AG08396 (cell line): ENCODE data around the gene CLNK.
"Not testable (repeated sequence)": the region's sequence is repeated elsewhere in the genome, so short reads cannot be mapped to it uniquely, and the experiment has no call there.

Experiments
- DNase-seq: peaks from one replicate; pipeline ENCODE4 v3.0.0; 2012; ENCODE audit warnings: low spot score, mixed read lengths

CLNK gene

DNA sequence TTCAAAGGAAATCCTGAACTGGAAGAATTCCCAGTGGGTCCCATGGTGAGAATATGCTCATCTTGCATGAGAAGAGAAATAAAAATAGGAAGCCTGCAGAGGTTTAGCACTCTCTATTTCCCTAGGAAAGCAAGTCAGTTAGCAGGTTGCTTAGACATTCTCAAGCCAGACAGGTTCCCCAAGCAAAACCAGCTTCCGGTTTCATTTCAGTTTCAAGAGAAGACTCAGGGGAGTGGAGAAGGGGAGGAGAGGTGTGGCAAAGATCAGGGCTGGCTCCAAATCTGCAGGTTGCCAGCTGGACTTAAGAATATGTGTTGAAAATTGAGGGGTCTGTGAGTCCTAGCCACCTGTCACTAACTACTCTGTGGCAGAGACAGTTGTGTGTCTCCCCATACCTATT is 107.5 kb downstream of the CLNK start:
- DNase-seq = no peak

DNA sequence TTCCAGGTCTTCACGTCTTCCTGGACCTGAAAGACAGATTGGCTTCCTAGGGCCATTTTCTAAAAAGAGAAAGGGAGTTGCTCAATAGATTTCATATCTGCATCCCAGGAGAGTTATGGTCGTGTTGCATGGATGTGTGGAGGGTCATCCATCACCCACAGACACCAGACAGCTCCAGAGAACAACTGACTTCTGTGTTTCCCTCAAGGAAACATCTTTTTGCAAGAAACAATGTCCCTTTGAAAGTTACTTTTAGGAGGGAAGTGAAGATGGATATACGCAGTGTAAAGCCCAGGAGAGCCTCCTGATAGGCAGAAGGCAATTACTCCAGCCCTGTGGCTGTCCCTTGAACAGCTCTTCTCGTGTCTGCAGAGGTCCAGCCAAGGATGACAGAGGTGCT is 108.3 kb downstream of the CLNK start:
- no peak for DNase-seq

DNA sequence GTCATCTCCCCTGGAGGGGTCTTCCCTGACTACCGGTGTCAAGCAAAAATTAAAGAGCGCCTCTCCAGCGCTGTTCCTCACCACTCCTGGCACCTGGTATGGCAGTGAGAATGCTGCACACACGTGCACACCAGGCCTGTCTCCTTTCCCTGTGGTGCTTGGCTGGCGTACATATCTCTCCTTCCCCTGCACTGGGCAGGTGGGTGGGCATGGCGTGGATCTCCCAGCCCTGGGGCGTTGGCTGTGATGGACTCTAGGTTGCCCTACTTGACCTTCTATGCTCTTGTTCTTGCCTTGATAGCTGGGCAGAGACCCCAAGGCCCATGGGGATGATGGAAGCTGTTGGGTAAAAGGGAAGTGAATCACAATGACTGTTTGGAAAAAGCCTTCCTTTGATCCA is 109.2 kb downstream of the CLNK start:
- DNase-seq = no peak

DNA sequence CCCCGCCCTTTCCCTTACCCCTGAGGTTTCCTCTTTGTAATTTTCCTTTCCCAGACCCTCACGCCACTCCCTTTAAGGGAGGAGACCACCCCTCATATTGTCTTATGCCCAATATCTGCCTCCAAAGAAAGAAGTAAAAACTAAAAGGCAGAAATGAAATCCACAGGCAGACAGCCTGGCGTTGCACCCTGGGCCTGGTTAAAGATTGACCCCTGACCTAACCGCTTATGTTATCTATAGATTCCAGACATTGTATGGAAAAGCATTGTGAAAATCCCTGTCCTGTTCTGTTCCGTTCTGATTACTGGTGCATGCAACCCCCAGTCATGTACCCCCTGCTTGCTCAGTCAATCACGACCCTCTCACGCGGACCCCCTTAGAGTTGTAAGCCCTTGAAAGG is 110.0 kb downstream of the CLNK start:
- not testable (repeated sequence) for DNase-seq

DNA sequence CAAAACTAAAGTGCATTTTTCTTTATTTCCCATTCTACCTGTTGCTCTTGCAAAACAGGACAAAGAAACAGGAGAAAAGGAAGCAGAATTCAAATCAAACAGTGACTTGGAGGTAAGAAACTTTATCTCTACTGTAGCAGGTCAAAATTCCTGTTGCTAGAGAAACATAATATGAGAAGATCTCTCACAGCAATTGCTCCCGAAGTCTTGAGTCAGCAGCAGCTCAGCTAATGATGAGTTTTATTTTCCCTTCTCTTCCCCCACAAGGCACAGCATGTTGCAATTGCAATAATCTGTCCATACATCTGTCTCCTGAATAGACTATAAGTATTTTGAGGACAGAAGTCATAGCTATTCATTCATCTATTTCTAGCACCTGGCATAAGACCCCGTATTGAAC is 112.7 kb downstream of the CLNK start:
- no peak for DNase-seq

DNA sequence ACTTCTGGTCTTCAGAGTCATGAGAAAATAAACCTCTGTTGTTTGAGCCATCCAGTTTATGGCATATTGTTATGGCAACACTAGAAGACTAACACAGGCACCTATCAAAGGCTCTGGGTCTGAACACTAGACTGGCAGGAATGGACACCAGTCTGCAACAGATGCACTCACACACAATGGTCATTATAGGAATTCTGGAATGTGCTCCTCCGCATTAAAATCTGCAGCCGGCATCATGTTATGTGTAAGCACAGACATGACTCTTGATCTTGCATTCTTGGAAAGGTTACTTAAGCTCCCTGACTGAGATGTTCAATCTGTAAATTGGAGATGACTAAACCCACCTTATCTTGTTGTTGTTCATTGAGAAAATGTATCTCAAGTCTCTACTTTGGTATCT is 115.1 kb downstream of the CLNK start:
- no peak for DNase-seq

DNA sequence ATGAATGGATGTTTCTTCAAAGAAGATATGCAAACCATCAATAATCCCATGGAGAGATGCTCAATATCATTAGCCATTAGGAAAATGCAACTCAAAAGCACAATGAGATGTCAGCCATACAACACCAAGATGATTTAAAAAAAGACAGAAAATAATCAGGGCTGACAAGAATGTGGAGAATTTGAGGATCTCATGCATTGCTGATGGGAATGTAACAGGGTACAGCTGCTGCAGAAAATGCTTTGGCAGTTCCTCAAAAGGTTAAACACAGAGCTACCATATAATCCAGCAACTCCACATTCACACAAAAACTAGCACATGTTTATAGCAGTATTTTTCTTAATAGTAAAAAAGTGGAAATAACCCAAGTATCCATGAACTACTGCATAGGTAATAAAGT is 116.8 kb downstream of the CLNK start:
- no peak for DNase-seq

DNA sequence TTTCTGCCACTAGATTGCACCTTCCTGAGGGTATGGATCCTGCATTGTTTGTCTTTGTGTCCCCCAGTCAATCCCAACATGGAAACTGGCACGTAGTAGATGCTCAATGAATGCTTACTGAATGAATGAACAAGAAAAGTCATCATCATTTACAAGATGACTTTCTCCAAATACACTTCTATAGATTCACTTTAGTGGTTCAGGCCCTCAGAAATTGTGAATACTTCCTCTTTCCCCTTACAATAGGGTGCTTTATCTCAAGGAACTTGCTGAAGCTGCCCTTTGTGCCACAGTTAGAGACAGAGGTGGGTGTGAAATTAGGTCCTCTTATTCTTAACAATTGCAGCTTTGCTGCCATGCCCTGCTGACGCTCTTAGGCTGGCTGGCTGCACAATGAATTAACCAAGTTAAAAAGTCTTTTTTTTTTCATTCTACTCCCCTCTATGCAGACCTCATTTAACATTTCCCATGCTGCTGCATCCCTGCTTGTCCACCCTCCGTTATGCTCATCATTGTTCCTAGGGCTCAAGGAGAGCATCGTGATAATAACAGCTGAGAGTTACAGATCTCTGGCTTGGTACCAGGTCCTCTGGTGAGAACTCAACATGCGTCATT is 119.3 kb downstream of the CLNK start:
- no peak for DNase-seq

DNA sequence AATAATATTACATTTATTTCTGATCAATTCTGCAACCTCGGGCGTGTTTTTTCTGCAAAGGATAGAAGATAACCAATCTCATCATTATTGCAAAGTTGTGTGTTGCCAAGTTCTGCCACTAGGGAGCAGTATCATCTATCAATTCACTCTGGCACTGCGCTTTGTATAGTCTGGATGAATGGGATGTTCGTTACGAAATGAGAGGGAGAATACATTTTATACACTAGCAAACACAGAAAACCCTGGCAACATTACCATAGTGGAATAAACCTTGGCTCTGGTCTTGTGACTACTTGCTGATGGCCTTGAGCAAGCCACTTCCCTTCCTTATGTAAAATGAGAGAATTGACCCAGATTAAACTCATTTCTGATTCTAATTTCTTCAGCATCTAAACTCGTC is 129.9 kb downstream of the CLNK start:
- DNase-seq = peak; percentile 45

DNA sequence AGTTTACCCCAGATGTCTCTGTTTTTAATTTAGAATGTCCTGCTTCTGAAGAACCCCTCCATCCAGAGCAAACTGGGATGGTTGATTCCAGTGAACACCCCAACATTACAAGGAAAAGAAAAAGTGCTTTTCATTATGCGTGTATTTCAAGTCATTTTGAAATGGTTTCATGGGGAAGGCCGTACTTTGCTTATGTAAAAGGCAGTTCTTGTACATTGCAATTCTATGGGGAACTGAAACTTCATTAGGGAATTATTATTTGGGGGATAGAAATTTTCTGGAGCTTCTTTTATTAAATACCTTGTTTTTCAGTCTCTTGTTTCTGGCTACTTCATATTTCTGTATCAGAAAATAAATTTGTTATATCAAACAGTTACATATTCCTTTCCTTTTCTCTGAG is 130.4 kb downstream of the CLNK start:
- DNase-seq = no peak

DNA sequence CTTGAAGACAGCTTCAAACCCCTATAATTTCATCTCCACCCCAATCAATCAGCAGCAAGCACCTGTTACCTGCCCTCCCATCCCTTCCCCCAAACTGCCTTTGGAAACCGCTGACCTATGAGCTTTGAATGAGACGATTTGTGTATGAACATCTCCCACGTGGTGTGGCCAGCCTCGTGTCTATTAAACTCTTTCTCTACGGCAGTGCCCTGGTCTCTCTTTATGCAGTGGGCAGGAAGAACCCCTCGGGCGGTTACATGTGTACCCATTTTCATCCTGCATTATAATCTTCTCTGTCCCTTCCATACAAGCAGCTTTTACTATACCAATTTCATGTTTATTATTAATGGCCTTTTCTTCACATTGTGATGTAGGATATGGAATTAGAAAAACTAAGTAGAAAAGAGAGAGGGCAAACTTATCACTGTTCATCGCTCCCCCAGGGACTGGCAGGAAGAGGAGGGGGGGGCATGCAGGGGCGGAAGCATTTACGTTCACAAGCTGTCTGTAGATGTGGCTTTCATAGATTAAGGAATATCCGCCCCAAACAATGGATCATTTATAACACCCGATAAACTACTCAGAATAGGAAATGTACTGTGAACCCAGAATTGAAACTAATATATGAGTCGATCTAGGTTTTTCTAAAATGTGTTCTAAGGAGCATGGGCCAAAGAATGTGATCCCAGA is 131.8 kb downstream of the CLNK start:
- no peak for DNase-seq

DNA sequence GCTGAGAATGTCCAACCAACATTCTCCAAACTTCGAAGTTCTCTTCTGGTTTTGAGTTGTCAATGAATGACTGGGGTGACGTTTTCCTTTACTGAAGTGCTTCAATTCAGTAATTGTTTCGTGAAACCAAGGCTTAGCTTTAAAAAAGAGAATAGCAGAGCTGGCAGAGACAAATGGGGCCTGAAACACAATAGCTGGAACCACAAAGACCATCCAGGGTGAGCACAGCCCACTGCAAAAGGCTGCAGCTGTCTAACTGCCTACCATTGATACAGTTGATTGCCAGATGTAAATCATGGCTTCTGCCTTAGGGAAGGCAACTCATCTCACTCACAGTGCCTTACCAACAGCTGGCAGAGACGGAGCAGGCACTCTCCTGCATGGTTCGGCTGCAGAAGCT is 148.7 kb downstream of the CLNK start:
- DNase-seq = no peak

DNA sequence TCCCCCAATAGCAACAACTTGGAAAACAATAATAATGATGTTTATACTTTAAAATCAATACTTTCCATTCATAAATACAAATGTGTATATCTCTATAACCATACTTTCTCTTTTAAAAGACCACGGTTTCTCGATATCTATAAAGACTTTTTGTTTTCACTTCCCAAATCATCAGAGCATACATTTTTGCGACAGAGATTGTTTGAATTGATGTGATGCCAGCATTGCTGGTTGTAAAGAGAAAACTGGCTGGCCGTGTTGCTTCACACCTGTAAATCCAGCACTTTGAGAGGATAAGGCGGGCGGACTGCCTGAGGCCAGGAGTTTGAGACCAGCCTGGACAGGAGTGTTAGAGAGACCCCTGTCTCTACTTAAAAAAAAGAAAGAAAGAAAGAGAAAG is 149.7 kb downstream of the CLNK start:
- no peak for DNase-seq

DNA sequence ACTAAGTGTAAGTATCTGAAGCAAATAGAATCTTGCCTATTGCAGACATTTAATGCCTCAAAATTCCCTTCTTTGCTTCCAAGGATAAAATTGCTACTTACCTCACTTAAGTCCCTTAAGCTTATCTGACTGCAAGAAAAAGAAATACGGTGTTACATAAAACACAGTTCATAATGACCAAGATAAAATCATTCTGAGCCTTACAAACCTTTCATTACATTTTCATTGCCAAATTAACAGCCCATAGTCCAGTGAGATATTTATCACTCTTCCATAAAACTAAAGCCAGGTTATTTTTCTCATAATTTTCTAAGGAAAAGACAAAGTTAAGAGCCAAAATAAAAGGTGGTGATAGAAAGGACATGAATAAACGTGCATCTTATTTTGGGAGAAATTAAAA is 152.4 kb downstream of the CLNK start:
- no peak for DNase-seq

DNA sequence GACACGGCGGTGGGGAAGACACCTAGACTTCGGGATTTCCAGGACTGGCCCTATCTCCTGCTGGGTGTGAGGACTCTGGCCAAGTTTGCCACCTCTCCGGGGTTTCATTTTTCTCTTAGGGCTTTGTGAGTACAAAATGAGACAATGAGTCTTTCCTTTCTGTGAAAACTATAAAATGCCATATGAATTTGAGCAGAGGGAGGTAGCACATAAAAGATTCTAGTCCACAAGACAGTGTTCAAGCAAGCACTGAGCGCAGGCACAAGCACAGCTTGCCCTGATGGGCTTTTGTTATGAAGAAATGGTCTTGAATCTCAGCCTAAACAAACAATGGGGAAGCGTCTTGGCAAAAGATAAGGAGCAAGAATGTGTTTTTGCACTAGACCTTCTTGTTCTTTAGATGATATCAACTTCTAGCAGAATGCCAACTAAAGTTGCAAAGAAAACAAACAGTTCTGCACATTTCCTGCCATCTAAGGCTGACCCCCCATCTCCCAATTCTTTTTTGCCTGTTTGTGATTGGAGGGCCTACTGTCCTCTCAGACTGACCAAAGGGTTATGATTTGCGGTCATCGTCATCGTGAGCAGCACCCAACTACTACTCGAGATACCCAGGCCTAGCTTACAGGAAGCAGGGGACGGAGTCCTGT is 154.3 kb downstream of the CLNK start:
- no peak for DNase-seq

DNA sequence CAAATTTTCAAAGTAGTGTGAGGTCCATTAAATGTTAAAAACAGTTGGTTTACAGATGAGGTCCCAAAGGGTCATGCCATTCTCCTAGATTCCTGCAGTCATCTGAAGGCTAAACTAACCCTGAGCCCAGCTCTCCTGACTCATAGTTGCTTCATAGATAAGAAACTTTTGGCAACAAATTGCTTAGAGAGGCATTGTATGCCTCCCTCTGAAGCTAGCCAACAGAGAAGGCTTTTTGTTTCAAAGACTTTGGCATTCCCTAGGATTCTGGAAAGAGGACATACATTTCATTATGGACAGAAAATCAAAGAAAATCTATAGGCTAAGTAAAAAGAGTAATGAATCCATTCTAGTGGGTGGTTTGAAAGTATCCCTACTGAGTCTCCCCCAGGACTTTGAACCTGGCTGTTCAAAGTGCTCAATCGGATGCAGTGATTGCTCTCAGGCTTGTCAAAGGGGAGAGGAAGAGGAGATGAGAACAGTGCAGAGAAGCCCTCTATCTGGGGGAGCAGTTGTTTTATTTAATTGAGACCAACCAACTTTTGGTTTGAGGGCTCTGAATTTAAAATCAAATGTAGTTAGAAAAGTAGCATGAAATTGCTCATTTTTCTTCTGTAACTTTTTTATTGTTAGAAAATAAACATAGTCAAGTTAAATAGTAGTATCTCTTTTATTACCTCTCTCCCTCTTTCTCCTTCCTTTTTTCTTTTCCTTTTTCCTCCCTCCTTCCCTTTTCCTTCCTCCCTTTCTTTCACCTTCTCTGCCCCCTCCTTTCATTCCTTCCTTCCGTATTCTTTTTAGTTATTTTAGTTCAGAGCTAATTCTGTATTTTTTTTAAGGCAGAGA is 155.1 kb downstream of the CLNK start:
- no peak for DNase-seq

DNA sequence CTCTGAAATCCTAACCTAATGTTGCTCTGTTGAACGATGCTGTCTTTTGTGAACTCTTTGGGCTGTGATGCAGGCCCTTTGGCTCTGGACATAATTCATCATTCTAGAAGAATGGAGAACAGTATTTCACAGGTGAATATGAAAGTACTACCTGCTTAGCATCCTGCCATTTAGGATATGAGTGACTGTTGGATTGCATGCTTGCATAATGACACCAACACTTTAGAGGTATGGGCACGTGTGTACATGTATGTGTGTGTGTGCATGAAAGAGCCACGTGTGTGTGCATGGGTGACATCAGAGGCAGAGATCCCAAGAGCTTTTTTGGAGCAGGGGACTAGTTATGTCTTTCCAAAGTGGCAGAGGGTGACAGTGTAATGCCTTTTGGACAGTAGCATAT is 157.1 kb downstream of the CLNK start:
- no peak for DNase-seq

DNA sequence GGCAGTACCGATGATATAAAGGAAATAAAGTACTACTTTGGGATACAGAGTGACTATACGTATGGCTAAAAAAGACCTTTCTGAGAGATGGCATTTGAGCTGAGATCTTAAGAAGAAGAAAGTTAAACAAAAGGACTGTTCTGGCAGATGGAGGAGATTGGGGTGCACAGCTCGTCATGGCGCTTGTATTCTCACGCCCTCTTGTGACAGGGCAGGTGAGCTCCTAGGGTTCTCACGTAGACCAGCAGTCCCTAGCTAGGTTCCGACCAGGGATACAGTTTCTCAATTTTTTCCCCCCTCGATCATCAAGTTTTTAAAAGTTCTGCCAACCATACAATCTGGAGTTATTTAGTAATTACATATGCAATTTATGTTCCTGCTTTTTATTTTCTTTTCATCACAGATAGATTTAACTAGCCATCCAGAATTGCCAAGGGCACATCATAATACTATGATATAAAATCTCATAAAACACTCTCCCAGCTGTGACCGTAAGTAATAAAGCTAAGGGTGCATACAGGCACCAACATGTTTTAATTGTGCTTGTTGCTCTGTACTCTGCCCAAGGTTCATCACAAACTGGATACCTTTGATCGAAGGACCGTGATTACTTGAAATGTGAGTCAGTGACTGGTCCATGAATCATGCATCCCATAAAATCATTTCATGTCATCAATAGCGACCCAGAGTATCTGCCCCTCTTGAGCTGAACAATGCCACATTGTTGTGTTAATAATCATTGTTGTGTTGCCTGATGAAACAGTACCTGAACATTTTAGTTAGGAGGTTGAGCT is 157.9 kb downstream of the CLNK start:
- DNase-seq = no peak

DNA sequence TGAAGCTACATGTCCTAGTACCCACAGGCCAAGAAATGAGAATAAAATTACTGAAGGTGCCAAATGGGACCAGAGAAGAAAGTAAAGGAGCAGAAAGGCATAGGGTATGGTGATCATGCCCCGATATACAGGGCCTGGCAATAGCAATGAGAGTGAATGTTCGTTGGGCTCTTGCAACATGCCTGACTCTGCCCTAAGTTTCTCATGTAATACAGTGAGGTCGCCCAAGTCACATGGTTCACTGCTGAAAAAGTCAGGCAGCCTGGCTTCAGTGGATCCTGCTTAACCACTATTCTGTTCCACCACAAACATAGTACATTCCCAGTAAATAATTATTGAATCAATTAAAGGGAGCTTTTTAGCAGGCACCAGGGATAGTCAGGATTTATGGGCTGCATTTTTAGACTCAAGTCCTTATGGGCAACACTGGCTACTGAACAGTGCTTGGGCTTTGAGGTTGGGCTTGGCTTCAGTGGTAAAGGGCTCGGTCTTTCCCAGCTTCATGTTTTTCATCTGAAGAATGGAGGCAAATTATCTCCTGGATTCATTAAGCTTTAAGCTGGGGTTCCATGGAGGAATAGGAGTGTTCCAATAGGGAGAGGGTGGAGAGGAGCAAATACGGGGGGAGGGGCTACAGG is 160.3 kb downstream of the CLNK start:
- DNase-seq = no peak

DNA sequence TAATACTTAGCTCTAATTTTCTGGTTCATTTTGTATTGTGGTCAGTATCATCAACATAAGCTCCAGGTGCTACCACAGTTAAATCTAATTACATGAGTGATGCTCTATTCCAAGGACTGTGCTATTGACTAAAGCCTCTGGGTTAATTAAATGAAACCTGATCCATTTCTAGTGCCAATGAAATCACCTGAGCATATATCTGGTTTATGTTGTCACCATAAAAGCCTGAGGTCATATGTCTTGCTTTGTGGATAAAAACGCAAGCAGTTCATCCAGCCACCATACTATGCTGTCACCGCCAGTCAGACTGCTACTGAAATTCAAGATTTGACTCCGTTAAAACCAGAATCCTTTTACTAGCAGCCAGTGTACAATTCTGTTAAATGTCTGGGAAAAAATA is 163.1 kb downstream of the CLNK start:
- DNase-seq = no peak

DNA sequence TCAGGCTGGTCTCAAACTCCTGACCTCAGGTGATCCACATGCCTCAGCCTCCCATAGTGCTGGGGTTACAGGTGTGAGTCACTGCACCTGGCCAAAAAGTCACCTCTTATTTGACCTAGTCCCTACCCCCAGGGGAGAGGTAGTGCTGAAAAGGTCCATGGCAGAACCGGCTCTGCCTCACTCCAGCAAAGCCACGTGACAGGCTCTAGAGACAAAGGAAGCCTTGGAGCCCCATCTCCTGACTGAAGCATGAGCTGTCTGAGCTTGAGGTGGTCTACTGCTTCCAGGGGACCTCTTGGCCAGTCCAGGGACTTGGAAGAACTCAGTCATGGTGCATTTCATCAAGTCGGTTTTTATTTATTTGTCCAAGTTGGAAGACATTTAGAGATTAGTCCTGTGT is 174.8 kb downstream of the CLNK start:
- no peak for DNase-seq

DNA sequence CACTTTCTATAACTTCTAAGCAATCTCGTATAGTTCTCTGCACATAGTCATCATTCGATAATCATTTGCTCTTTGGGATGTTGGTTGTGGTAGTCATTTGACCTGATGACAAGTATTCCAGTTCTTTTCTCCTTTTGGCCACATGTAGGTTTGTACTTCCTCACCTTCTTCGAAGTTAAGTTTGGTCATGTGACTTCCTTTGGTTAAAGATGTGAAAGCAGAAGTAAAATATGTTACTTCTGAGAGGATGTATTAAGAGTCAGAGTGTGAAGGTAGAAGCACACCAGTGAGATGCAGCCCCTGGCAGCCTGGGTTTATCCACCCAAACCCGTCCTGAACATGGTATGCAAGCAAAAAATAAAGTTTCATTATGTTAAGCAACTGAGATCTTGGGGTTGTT is 178.5 kb downstream of the CLNK start:
- DNase-seq = no peak
